PC-3 (cell line): Measurements from ENCODE around the gene FHIP1A. TPM values are rescaled to one million over a fixed set of nuclear protein-coding genes. Genes with fewer than 3 reads are reported as not detected.
"Not testable (repeated sequence)": the region's sequence is repeated elsewhere in the genome, so short reads cannot be mapped to it uniquely, and the experiment has no call there.

Experiments used
- ATAC-seq: fragments of 200-7000 bp; cut with Tn5 transposase; 2 replicates; pipeline ENCODE4 v1.9.1; 2020; ENCODE audit warnings: mild to moderate bottlenecking, moderate library complexity
- BruUV-seq: library from RNA; stranded (reverse); fragments of 400-500 nt; replicated peaks from 2 replicates; lab custom pipeline; 2021; lab: Mats Ljungman, UMichigan
- CTCF ChIA-PET: fragments of 300-600 bp; sonication (Branson Sonifier 250); formaldehyde crosslinking; loops from one replicate; lab custom pipeline; 2022; ENCODE audit warnings: antibody characterized with exemption; lab: Charles Lee
- POLR2A ChIA-PET: fragments of 300-600 bp; sonication (Branson Sonifier 250); formaldehyde crosslinking; loops from one replicate; lab custom pipeline; 2022; ENCODE audit warnings: antibody characterized with exemption; ENCODE audit not compliant: unreplicated experiment; lab: Charles Lee
- DNase-seq: peaks from one replicate; pipeline ENCODE4 v3.0.0-alpha.2; 2015
- H2AFZ ChIP-seq: fragments of 300-600 bp; sonication (generic); 2 replicates; pipeline ENCODE4 v1.6.0; 2016; ENCODE audit warnings: antibody characterized with exemption, low read length
- H3F3A ChIP-seq: fragments of 300-600 bp; sonication (generic); one replicate; pipeline ENCODE4 v1.6.0; 2017; ENCODE audit warnings: antibody characterized with exemption, low read length, control low read depth, mild to moderate bottlenecking; ENCODE audit not compliant: unreplicated experiment
- H3K27ac ChIP-seq: fragments of 300-600 bp; sonication (generic); 2 replicates; pipeline ENCODE4 v1.5.1; 2016; ENCODE audit warnings: mild to moderate bottlenecking, low read length
- H3K27me3 ChIP-seq: fragments of 300-600 bp; sonication (generic); 2 replicates; pipeline ENCODE4 v1.6.1; 2016; ENCODE audit warnings: low read length, mixed read lengths
- H3K36me3 ChIP-seq: fragments of 300-600 bp; sonication (generic); 2 replicates; pipeline ENCODE4 v1.6.1; 2016; ENCODE audit warnings: low read depth, mixed run types, low read length, mixed read lengths
- H3K4me1 ChIP-seq: fragments of 300-600 bp; sonication (generic); 2 replicates; pipeline ENCODE4 v1.5.1; 2016; ENCODE audit warnings: low read length; ENCODE audit not compliant: insufficient read depth
- H3K4me2 ChIP-seq: fragments of 300-600 bp; sonication (generic); 2 replicates; pipeline ENCODE4 v1.6.0; 2016; ENCODE audit warnings: low read length
- H3K4me3 ChIP-seq: fragments of 300-600 bp; sonication (generic); 2 replicates; pipeline ENCODE4 v1.5.1; 2016; ENCODE audit warnings: mild to moderate bottlenecking, low read length, mixed read lengths
- H3K79me2 ChIP-seq: fragments of 300-600 bp; sonication (generic); 2 replicates; pipeline ENCODE4 v1.6.1; 2017; ENCODE audit warnings: low read length, mixed read lengths
- H3K9ac ChIP-seq: fragments of 300-600 bp; sonication (generic); 2 replicates; pipeline ENCODE4 v1.6.0; 2016; ENCODE audit warnings: mild to moderate bottlenecking, low read length
- H3K9me2 ChIP-seq: fragments of 300-600 bp; sonication (generic); replicated peaks from 2 replicates; pipeline ENCODE4 v1.6.1; 2016; ENCODE audit warnings: mixed run types, low read length, mixed read lengths
- H3K9me3 ChIP-seq: fragments of 300-600 bp; sonication (generic); 2 replicates; pipeline ENCODE4 v1.6.1; 2016; ENCODE audit warnings: low read length, mixed read lengths
- H4K20me1 ChIP-seq: fragments of 300-600 bp; sonication (generic); 2 replicates; pipeline ENCODE4 v1.6.1; 2016; ENCODE audit warnings: low read length, mixed read lengths
- EZH2 ChIP-seq: fragments of 300-600 bp; sonication (generic); IDR thresholded peaks from one replicate; pipeline ENCODE4 v1.6.1; 2017; ENCODE audit warnings: antibody characterized with exemption, mild to moderate bottlenecking, low read length; ENCODE audit not compliant: unreplicated experiment
- EZH2phosphoT487 ChIP-seq: fragments of 300-600 bp; sonication (generic); IDR thresholded peaks from 2 replicates; pipeline ENCODE4 v1.6.1; 2018; ENCODE audit warnings: mild to moderate bottlenecking, antibody characterized with exemption, low read length, borderline replicate concordance
- intact Hi-C: fragments of 100-400 bp; cut with micrococcal nuclease; formaldehyde crosslinking; loops from 2 replicates; pipeline ENCODE4 v1.9.0; 2023
- total RNA-seq: library from RNA; depleted of rRNA; stranded (reverse); fragments of >200 nt; gene quantifications from 2 replicates; pipeline ENCODE4 v1.2.3, GENCODE V29; 2014
- TF ChIP-seq, protein P1 (sequence below): fragments of 300-600 bp; sonication (generic); conservative IDR thresholded peaks from 2 replicates; pipeline ENCODE4 v1.5.1; 2017; ENCODE audit warnings: antibody characterized with exemption, low read depth, mild to moderate bottlenecking, low read length

Gene FHIP1A
- total RNA-seq, 1 experiment from 2014 or later = 11.3 TPM

DNA sequence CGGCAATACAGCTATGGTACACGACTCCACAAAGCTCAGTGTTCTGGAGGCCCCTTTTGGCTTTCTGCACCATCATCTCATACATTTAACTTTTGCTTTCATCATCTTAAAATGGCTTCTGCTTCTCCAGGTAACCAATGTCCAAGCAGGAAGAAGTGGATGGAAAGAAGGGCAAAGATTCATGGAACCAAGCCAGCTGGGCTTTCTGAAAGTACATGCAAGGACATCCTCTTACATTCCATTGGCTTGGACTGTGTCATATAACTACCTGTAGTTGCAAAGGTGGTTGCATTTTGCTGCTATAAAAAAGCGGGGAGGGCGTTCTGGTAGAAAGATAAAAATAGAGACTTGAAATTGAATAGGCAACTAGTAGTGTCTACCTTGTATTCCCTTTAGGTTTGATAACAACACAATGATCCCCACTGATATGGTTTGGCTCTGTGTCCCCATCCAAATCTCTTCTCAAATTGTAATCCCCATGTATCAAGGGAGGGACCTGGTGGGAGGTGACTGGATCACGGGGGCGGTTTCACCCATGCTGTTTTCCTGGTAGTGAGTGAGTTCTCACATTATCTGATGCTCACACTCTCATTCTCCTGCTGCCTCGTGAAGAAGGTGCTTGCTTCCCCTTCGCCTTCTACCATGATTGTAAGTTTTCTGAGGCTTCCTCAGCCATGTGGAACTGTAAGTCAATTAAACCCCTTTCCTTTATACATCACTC, 6.7 kb upstream of the FHIP1A start:
- H3K9me3 ChIP-seq = no peaks in the 10 kb centered on the region
- H3K27me3 ChIP-seq = no peaks in the 10 kb centered on the region
- no peak overlapping the region for H3K4me3 ChIP-seq
- ATAC-seq (no peak), DNase-seq (no peak)
- peaks cover 2% of the 10 kb centered on the region; the same call in 1 of the 2 replicates for H3K4me1 ChIP-seq
- CTCF ChIA-PET = no interaction called here
- no peaks in the 10 kb centered on the region for H3K9me2 ChIP-seq
- no peak overlapping the region for H3K27ac ChIP-seq
- POLR2A ChIA-PET = no interaction called here
- H3K79me2 ChIP-seq = no peaks in the 10 kb centered on the region
- no peak overlapping the region for H2AFZ ChIP-seq
- no peaks in the 10 kb centered on the region for H3F3A ChIP-seq
- TF ChIP-seq, protein P1, sequence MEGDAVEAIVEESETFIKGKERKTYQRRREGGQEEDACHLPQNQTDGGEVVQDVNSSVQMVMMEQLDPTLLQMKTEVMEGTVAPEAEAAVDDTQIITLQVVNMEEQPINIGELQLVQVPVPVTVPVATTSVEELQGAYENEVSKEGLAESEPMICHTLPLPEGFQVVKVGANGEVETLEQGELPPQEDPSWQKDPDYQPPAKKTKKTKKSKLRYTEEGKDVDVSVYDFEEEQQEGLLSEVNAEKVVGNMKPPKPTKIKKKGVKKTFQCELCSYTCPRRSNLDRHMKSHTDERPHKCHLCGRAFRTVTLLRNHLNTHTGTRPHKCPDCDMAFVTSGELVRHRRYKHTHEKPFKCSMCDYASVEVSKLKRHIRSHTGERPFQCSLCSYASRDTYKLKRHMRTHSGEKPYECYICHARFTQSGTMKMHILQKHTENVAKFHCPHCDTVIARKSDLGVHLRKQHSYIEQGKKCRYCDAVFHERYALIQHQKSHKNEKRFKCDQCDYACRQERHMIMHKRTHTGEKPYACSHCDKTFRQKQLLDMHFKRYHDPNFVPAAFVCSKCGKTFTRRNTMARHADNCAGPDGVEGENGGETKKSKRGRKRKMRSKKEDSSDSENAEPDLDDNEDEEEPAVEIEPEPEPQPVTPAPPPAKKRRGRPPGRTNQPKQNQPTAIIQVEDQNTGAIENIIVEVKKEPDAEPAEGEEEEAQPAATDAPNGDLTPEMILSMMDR = no peak
- TF ChIP-seq EZH2 (no peak), EZH2phosphoT487 (no peak)
- H4K20me1 ChIP-seq = no peaks in the 10 kb centered on the region
- no peak overlapping the region for H3K4me2 ChIP-seq
- BruUV-seq = no TSS peak
- intact Hi-C loops = no loop called here
- H3K9ac ChIP-seq = no peak overlapping the region
- H3K36me3 ChIP-seq = no peaks in the 10 kb centered on the region

DNA sequence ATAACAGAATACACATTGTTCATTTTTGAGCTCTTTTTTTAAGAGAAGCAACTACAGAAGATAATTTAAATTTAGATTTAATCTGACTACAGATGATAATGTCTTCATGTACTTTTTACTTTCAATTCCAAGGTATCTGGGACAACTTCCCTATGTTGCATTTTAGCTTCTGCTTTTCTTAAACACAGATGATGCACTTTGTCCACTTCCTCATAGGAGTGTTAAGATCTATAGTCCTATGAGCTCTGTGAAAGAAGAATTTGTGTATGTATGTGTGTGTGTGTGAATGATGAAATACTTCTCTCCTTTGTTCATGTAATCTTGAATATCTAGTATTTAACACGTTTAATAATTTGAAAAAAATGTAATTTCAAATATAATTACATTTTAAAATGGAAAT, 5.3 kb upstream of the FHIP1A start:
- Histone ChIP-seq H3K79me2 (no peaks in the 10 kb centered on the region), H3K9me3 (no peaks in the 10 kb centered on the region), H3F3A (peaks cover 4% of the 10 kb centered on the region), H4K20me1 (no peaks in the 10 kb centered on the region), H3K4me2 (no peak overlapping the region), H3K27me3 (no peaks in the 10 kb centered on the region), H3K4me3 (no peak overlapping the region), H3K9ac (no peak overlapping the region), H3K4me1 (peaks cover 8% of the 10 kb centered on the region; the same call in 1 of the 2 replicates), H3K9me2 (no peaks in the 10 kb centered on the region), H3K36me3 (no peaks in the 10 kb centered on the region), H3K27ac (no peak overlapping the region), H2AFZ (no peak overlapping the region)
- intact Hi-C loops = no loop called here
- ATAC-seq = no peak
- BruUV-seq = no TSS peak
- POLR2A ChIA-PET = no interaction called here
- CTCF ChIA-PET = no interaction called here
- TF ChIP-seq EZH2phosphoT487 = no peak
- no peak for DNase-seq

DNA sequence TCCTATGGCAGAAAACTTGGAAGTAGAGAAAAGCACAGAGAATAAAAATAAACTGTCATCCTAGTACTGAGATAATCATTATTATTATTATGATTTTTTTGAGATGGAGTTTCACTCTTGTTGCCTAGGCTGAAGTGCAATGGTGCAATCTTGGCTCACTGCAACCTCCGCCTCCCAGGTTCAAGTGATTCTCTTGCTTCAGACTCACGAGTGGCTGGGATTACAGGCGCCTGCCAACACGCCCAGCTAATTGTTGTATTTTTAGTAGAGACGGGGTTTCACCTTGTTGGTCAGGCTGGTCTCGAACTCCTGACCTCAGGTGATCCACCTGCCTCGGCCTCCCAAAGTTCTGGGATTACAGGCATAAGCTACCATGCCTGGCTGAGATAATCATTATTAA, 4.2 kb upstream of the FHIP1A start:
- CTCF ChIA-PET, H3K4me3 ChIP-seq, H2AFZ ChIP-seq, H3K27ac ChIP-seq, H3K4me2 ChIP-seq, H3K9me2 ChIP-seq, ATAC-seq, H3K27me3 ChIP-seq, H3K79me2 ChIP-seq, H3K36me3 ChIP-seq, DNase-seq, H3K9ac ChIP-seq, BruUV-seq, H3K4me1 ChIP-seq, H4K20me1 ChIP-seq, H3F3A ChIP-seq, POLR2A ChIA-PET, H3K9me3 ChIP-seq: not testable (repeated sequence)
- intact Hi-C loops = loop anchor here (5.0 kb wide), 1 partner anchor 137 kb away; no protein-coding TSS in a partner anchor
